ENCODE data around the gene UBL3. TPM values are rescaled to one million over a fixed set of nuclear protein-coding genes. Genes with fewer than 3 reads are reported as not detected.

The UBL3 gene
- 39.6 TPM for total RNA-seq

GRCh38 chr13:29850213-29850898, at the start of gene UBL3:
Gene UBL3, minus strand, starts transcription at chr13:29850617. Its CDS starts 1,079 bp downstream, at chr13:29849538.
- intact Hi-C loops (cut with DNase I) = loop anchor here (10.0 kb wide), 1 partner anchor 74 kb away; no protein-coding TSS in a partner anchor

GRCh38 chr13:29897102-29897501, 46.7 kb upstream of the UBL3 start:
- intact Hi-C loops (cut with DNase I) = no loop called here
- DNase-seq (ENCODE audit: low spot score) (no peak), ATAC-seq (no peak)

More at GRCh38 chr13:29850213-29850898, at the start of gene UBL3:
- peak; percentile 97 for ATAC-seq
- DNase-seq (ENCODE audit: low spot score) = peak; percentile 98

- intact Hi-C loops (cut with DNase I) = no loop called here
- DNase-seq (ENCODE audit: low spot score) (no peak), ATAC-seq (no peak)
Measured at GRCh38 chr13:29893438-29893837, 43.0 kb upstream of the UBL3 start.

GRCh38 chr13:29892151-29892550, 41.7 kb upstream of the UBL3 start:
- intact Hi-C loops (cut with DNase I) = no loop called here
- ATAC-seq (peak; percentile 67), DNase-seq (ENCODE audit: low spot score) (no peak)

GRCh38 chr13:29889111-29889510, 38.7 kb upstream of the UBL3 start:
- ATAC-seq (no peak), DNase-seq (ENCODE audit: low spot score) (no peak)
- intact Hi-C loops (cut with DNase I) = no loop called here

- DNase-seq (ENCODE audit: low spot score) (no peak), ATAC-seq (peak; percentile 70)
- intact Hi-C loops (cut with DNase I) = no loop called here
Measured at GRCh38 chr13:29888306-29888705, 37.9 kb upstream of the UBL3 start.

- no peak for ATAC-seq
- intact Hi-C loops (cut with DNase I) = no loop called here
- no peak for DNase-seq (ENCODE audit: low spot score)
Measured at GRCh38 chr13:29887686-29888085, 37.3 kb upstream of the UBL3 start.

- DNase-seq (ENCODE audit: low spot score) = no peak
Measured at GRCh38 chr13:29887030-29887557, 36.7 kb upstream of the UBL3 start.

GRCh38 chr13:29886446-29886845, 36.0 kb upstream of the UBL3 start:
- ATAC-seq = no peak
- no peak for DNase-seq (ENCODE audit: low spot score)
- intact Hi-C loops (cut with DNase I) = no loop called here

More at GRCh38 chr13:29887030-29887557, 36.7 kb upstream of the UBL3 start:
- ATAC-seq = no peak
- intact Hi-C loops (cut with DNase I) = no loop called here

- ATAC-seq (no peak), DNase-seq (ENCODE audit: low spot score) (no peak)
- intact Hi-C loops (cut with DNase I) = no loop called here
Measured at GRCh38 chr13:29885989-29886388, 35.6 kb upstream of the UBL3 start.

- DNase-seq (ENCODE audit: low spot score) (no peak), ATAC-seq (peak; percentile 47)
- intact Hi-C loops (cut with DNase I) = no loop called here
Measured at GRCh38 chr13:29884671-29885430, 34.4 kb upstream of the UBL3 start.

GRCh38 chr13:29883941-29884518, 33.6 kb upstream of the UBL3 start:
- intact Hi-C loops (cut with DNase I) = no loop called here
- ATAC-seq = no peak
- no peak for DNase-seq (ENCODE audit: low spot score)

GRCh38 chr13:29882076-29882475, 31.7 kb upstream of the UBL3 start:
- intact Hi-C loops (cut with DNase I) = no loop called here
- ATAC-seq (no peak), DNase-seq (ENCODE audit: low spot score) (no peak)

GRCh38 chr13:29878101-29878500, 27.7 kb upstream of the UBL3 start:
- ATAC-seq (no peak), DNase-seq (ENCODE audit: low spot score) (no peak)
- intact Hi-C loops (cut with DNase I) = no loop called here

GRCh38 chr13:29877456-29878078, 27.1 kb upstream of the UBL3 start:
- intact Hi-C loops (cut with DNase I) = no loop called here
- ATAC-seq = no peak
- DNase-seq (ENCODE audit: low spot score) = no peak

- intact Hi-C loops (cut with DNase I) = no loop called here
- no peak for ATAC-seq
- DNase-seq (ENCODE audit: low spot score) = no peak
Measured at GRCh38 chr13:29875646-29876045, 25.2 kb upstream of the UBL3 start.

GRCh38 chr13:29868581-29868980, 18.2 kb upstream of the UBL3 start:
- DNase-seq (ENCODE audit: low spot score) (no peak), ATAC-seq (no peak)
- intact Hi-C loops (cut with DNase I) = no loop called here

GRCh38 chr13:29865934-29866333, 15.5 kb upstream of the UBL3 start:
- intact Hi-C loops (cut with DNase I) = no loop called here
- DNase-seq (ENCODE audit: low spot score) = no peak
- no peak for ATAC-seq

GRCh38 chr13:29861694-29862110, 11.3 kb upstream of the UBL3 start:
- ATAC-seq (no peak), DNase-seq (ENCODE audit: low spot score) (no peak)
- intact Hi-C loops (cut with DNase I) = no loop called here

Measured in sciatic nerve (tissue), 2 donors.